H1 (cell line): ENCODE data around the gene BORA.

Source experiments
- POLR2AphosphoS5 ChIP-seq: IDR thresholded peaks from 2 replicates; pipeline ENCODE4 v1.6.1; 2011; ENCODE audit warnings: low read depth, low read length
- TF ChIP-seq, protein P1 (sequence below), 3 experiments: IDR thresholded peaks; 1 replicate in 2 of 3; 2 replicates in 1 of 3; pipeline versions ENCODE4 v1.5.1 to v1.6.1; 2011; ENCODE audit warnings: low read length in 3 of 3, mild to moderate bottlenecking in 3 of 3, inconsistent platforms in 2 of 3, low read depth in 1 of 3, moderate library complexity in 1 of 3; ENCODE audit not compliant: insufficient read depth in 1 of 3; ENCODE audit errors: control extremely low read depth in 1 of 3

DNA sequence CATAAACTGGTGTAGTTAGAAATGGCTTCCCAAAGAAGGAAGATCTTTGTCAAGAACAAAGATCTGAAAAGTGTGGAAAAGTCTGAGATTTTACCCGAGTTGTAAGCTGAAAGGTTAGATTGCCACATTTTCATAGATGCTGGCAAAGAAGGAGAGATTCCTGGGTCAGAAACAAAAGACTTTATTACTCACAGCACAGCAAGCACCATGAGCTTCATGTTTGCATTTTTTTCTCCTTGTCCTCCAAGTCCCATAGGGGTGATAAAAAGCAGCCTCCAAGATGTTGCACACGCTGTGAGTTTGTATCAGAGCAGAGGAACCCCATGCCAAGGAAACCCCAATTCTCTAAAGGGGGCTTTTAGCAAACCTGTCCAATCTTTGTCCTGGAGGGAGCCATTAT is 29.6 kb upstream of the BORA start:
- TF ChIP-seq POLR2AphosphoS5 = no peak
- TF ChIP-seq, protein P1, sequence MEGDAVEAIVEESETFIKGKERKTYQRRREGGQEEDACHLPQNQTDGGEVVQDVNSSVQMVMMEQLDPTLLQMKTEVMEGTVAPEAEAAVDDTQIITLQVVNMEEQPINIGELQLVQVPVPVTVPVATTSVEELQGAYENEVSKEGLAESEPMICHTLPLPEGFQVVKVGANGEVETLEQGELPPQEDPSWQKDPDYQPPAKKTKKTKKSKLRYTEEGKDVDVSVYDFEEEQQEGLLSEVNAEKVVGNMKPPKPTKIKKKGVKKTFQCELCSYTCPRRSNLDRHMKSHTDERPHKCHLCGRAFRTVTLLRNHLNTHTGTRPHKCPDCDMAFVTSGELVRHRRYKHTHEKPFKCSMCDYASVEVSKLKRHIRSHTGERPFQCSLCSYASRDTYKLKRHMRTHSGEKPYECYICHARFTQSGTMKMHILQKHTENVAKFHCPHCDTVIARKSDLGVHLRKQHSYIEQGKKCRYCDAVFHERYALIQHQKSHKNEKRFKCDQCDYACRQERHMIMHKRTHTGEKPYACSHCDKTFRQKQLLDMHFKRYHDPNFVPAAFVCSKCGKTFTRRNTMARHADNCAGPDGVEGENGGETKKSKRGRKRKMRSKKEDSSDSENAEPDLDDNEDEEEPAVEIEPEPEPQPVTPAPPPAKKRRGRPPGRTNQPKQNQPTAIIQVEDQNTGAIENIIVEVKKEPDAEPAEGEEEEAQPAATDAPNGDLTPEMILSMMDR (IDR thresholded peaks at IDR 0.05; ENCODE audit: control extremely low read depth in 1 of 3, insufficient read depth in 1 of 3, low read depth in 1 of 3, low read length in 3 of 3) = no peak
